Smooth muscle cell (in vitro differentiated cells): ENCODE measurements around the gene ETV7. TPM values are rescaled to one million over a fixed set of nuclear protein-coding genes. Genes with fewer than 3 reads are reported as not detected.

Experiments
- DNase-seq: peaks from one replicate; lab custom pipeline; 2025; ENCODE audit not compliant: unreplicated experiment; lab: John Stamatoyannopoulos, UW
- H2AFZ ChIP-seq: fragments of 200-600 bp; sonication (generic); 2 replicates; pipeline ENCODE4 v1.6.0; 2016; ENCODE audit warnings: antibody characterized with exemption, low read depth, mild to moderate bottlenecking
- H3F3A ChIP-seq: fragments of 200-600 bp; sonication (generic); 2 replicates; pipeline ENCODE4 v1.6.0; 2017; ENCODE audit warnings: antibody characterized with exemption, low read depth
- H3K27ac ChIP-seq: fragments of 200-600 bp; sonication (generic); 2 replicates; pipeline ENCODE4 v1.5.1; 2016; ENCODE audit warnings: low read depth, mild to moderate bottlenecking
- H3K27me3 ChIP-seq: fragments of 200-600 bp; sonication (generic); 2 replicates; pipeline ENCODE4 v1.6.1; 2016; ENCODE audit warnings: low read depth, mild to moderate bottlenecking
- H3K36me3 ChIP-seq: fragments of 200-600 bp; sonication (generic); 2 replicates; pipeline ENCODE4 v1.5.1; 2016; ENCODE audit warnings: low read depth
- H3K4me1 ChIP-seq: fragments of 200-600 bp; sonication (generic); 2 replicates; pipeline ENCODE4 v1.5.1; 2016; ENCODE audit warnings: low read depth
- H3K4me2 ChIP-seq: fragments of 200-600 bp; sonication (generic); 2 replicates; pipeline ENCODE4 v1.6.0; 2016; ENCODE audit warnings: mild to moderate bottlenecking
- H3K4me3 ChIP-seq: fragments of 200-600 bp; sonication (generic); 2 replicates; pipeline ENCODE4 v1.5.1; 2016; ENCODE audit warnings: mild to moderate bottlenecking
- H3K79me2 ChIP-seq: fragments of 200-600 bp; sonication (generic); 2 replicates; pipeline ENCODE4 v1.6.0; 2016; ENCODE audit warnings: low read depth, mild to moderate bottlenecking
- H3K9ac ChIP-seq: fragments of 200-600 bp; sonication (generic); 2 replicates; pipeline ENCODE4 v1.6.0; 2016; ENCODE audit warnings: low read depth
- H3K9me3 ChIP-seq: fragments of 200-600 bp; sonication (generic); replicated peaks from 2 replicates; pipeline ENCODE4 v1.5.1; 2016; ENCODE audit warnings: low read depth
- H4K20me1 ChIP-seq: fragments of 200-600 bp; sonication (generic); 2 replicates; pipeline ENCODE4 v1.6.0; 2016; ENCODE audit warnings: low read depth
- CTCF ChIP-seq: fragments of 200-600 bp; sonication (generic); IDR thresholded peaks from 2 replicates; pipeline ENCODE4 v1.5.1; 2017; ENCODE audit warnings: borderline replicate concordance, mild to moderate bottlenecking, antibody characterized with exemption; ENCODE audit not compliant: insufficient read depth, poor library complexity, severe bottlenecking
- WGBS: methylation state at CpG from one replicate; pipeline ENCODE4 v1.1.7; 2016; ENCODE audit warnings: low lambda C conversion rate; 5-methylcytosine and 5-hydroxymethylcytosine counted together
- polyA plus RNA-seq: library from polyadenylated mRNA; unstranded; fragments of >200 nt; fragmentation: Nextera tagmentation; extraction: Ambion mirVana; gene quantifications from 2 replicates; pipeline ENCODE4 v1.2.1, GENCODE V29; 2016
- total RNA-seq: library from RNA; depleted of rRNA; stranded (reverse); fragments of >200 nt; gene quantifications from 2 replicates; pipeline ENCODE4 v1.2.3, GENCODE V29; 2014

The ETV7 gene
- total and polyA plus RNA-seq, 2 experiments from 2014 or later = 0.83 TPM; not detected in 1

DNA sequence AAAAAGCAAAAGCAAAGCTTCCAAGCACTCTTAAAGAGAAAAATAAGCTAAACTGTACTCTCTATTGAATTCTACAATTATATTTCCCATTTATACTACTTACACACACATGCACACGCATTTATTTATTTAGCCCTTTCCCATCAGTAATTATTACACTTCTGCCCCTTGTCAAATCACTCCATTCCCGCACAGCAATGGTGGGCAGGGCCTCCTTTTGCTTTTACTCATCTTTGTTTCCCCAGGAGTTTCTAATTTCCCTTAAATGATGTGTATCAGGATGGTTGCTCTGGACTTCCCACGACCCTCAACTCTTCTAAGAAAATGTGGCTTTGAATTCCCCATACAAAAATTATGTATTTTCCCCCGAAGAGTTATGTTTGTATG lies 35.2 kb upstream of the ETV7 start:
- 50% methylated on average over 4 of the region's 4 CpGs for WGBS
- DNase-seq = no peak

GRCh38 chr6:36419310-36419709 lies 31.8 kb upstream of the ETV7 start:
- Histone ChIP-seq H3K79me2 (no peaks in the 10 kb centered on the region), H3K4me3 (no peak overlapping the region), H3K27me3 (no peaks in the 10 kb centered on the region), H3K9me3 (no peaks in the 10 kb centered on the region), H3K36me3 (no peaks in the 10 kb centered on the region), H2AFZ (no peak overlapping the region), H3K27ac (no peak overlapping the region), H4K20me1 (no peaks in the 10 kb centered on the region), H3K4me1 (peaks cover 12% of the 10 kb centered on the region), H3F3A (peaks cover 9% of the 10 kb centered on the region), H3K9ac (no peak overlapping the region), H3K4me2 (no peak overlapping the region)
- WGBS = 87% methylated on average over 1 of the region's 1 CpG
- no peak for TF ChIP-seq CTCF
- DNase-seq = no peak

More for the DNA sequence above, 35.2 kb upstream of the ETV7 start:
- Histone ChIP-seq H3K4me2 (peak overlapping the region; percentile 96), H3K9ac (peak overlapping the region; percentile 42), H3K27ac (peak overlapping the region; percentile 56), H3K9me3 (no peaks in the 10 kb centered on the region), H3K4me3 (peak overlapping the region; percentile 59), H3F3A (peaks cover 9% of the 10 kb centered on the region), H3K79me2 (no peaks in the 10 kb centered on the region), H4K20me1 (no peaks in the 10 kb centered on the region), H3K4me1 (peaks cover 12% of the 10 kb centered on the region), H2AFZ (peak overlapping the region; percentile 96), H3K27me3 (no peaks in the 10 kb centered on the region), H3K36me3 (no peaks in the 10 kb centered on the region)
- TF ChIP-seq CTCF = no peak

- Histone ChIP-seq H3K79me2 (no peaks in the 10 kb centered on the region), H3F3A (peaks cover 6% of the 10 kb centered on the region), H3K27ac (no peak overlapping the region), H4K20me1 (no peaks in the 10 kb centered on the region), H3K27me3 (no peaks in the 10 kb centered on the region), H2AFZ (no peak overlapping the region), H3K9me3 (no peaks in the 10 kb centered on the region), H3K4me3 (no peak overlapping the region), H3K36me3 (no peaks in the 10 kb centered on the region), H3K4me1 (peaks cover 7% of the 10 kb centered on the region), H3K9ac (no peak overlapping the region), H3K4me2 (no peak overlapping the region)
- WGBS = 42% methylated on average over 3 of the region's 3 CpGs
- DNase-seq = no peak
- no peak for TF ChIP-seq CTCF
These were observed 31.1 kb upstream of the ETV7 start for GRCh38 chr6:36418558-36418957.

DNA sequence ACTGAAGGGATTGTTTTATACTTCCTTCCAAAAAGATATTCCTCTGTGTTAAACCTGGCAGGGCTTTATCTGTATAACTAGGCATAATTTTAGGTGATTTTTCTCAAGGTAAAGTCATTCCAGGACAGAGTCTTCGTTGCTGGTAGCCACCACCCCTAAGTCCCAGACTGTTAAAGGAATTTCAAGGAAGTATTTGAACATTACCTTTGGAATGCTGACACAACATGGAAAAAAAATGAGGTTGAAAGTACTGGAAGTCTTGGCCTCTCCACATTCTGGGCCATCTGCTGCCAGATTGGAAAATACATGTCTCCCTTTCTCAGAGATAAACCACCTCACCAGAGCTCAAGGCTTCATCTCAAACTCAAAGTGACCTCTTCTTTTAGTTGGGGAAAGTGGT lies 27.0 kb upstream of the ETV7 start:
- no peaks in the 10 kb centered on the region for H3K36me3 ChIP-seq
- no peak for DNase-seq
- H3K4me3 ChIP-seq = no peak overlapping the region
- no peak overlapping the region for H3K4me2 ChIP-seq
- H3K27me3 ChIP-seq = no peaks in the 10 kb centered on the region
- no peaks in the 10 kb centered on the region for H3F3A ChIP-seq
- 46% methylated on average over 1 of the region's 1 CpG for WGBS
- H3K9me3 ChIP-seq = no peaks in the 10 kb centered on the region
- H3K9ac ChIP-seq = no peak overlapping the region
- H3K4me1 ChIP-seq = no peaks in the 10 kb centered on the region
- H2AFZ ChIP-seq = no peak overlapping the region
- no peaks in the 10 kb centered on the region for H3K79me2 ChIP-seq
- TF ChIP-seq CTCF = no peak
- no peak overlapping the region for H3K27ac ChIP-seq
- no peaks in the 10 kb centered on the region for H4K20me1 ChIP-seq
